CD4-positive, alpha-beta T cell (primary cell): ENCODE measurements around the gene ERP29. TPM values are rescaled to one million over a fixed set of nuclear protein-coding genes. Genes with fewer than 3 reads are reported as not detected.

Experiments used
- ATAC-seq: fragments of 200-7000 bp; cut with Tn5 transposase; one replicate; pipeline ENCODE4 v1.10.0; 2022; ENCODE audit warnings: mild to moderate bottlenecking; ENCODE audit not compliant: poor library complexity
- CTCF ChIA-PET: fragments of 350-600 bp; sonication (Branson Sonifier 250); formaldehyde crosslinking; loops from one replicate; lab custom pipeline; 2021; ENCODE audit warnings: antibody characterized with exemption, inconsistent platforms; lab: Charles Lee
- POLR2A ChIA-PET: fragments of 350-600 bp; sonication (Branson Sonifier 250); formaldehyde crosslinking; loops from one replicate; lab custom pipeline; 2021; ENCODE audit warnings: antibody characterized with exemption, inconsistent platforms; lab: Charles Lee
- DNase-seq, 14 experiments: peaks; one replicate each; pipeline ENCODE4 v3.0.0-alpha.2; 2013 to 2020; ENCODE audit warnings: mixed read lengths in 2 of 14
- H3K27ac ChIP-seq, 2 donors: one replicate each; pipeline versions ENCODE4 v1.5.1 to v1.7.0; 2013; ENCODE audit warnings: low read length in 2 of 2, low read depth in 1 of 2, mild to moderate bottlenecking in 1 of 2
- H3K27me3 ChIP-seq, 2 experiments: 1 replicate in 1 of 2; 2 replicates in 1 of 2; pipeline versions ENCODE4 v1.6.1 to v1.7.0; 2013; ENCODE audit warnings: low read length in 2 of 2, control low read depth in 1 of 2, mild to moderate bottlenecking in 1 of 2, moderate library complexity in 1 of 2; ENCODE audit not compliant: insufficient read depth in 2 of 2, control insufficient read depth in 1 of 2
- H3K36me3 ChIP-seq: one replicate; pipeline ENCODE4 v1.6.1; 2013; ENCODE audit warnings: low read length, control low read depth; ENCODE audit not compliant: insufficient read depth
- H3K4me1 ChIP-seq: one replicate; pipeline ENCODE4 v1.6.1; 2013; ENCODE audit warnings: low read length, control low read depth; ENCODE audit not compliant: insufficient read depth
- H3K4me3 ChIP-seq: one replicate; pipeline ENCODE4 v1.5.1; 2013; ENCODE audit warnings: mild to moderate bottlenecking, low read length, moderate library complexity
- H3K9me3 ChIP-seq, 2 experiments: 1 replicate in 1 of 2; 2 replicates in 1 of 2; pipeline versions ENCODE4 v1.6.1 to v1.7.0; 2013; ENCODE audit warnings: low read length in 2 of 2, mild to moderate bottlenecking in 2 of 2, control low read depth in 1 of 2, moderate library complexity in 1 of 2; ENCODE audit not compliant: control insufficient read depth in 1 of 2, insufficient read depth in 1 of 2
- H3K27ac Mint-ChIP-seq: one replicate; pipeline ENCODE4 v1.8.0; 2020; ENCODE audit warnings: mixed read lengths
- H3K27me3 Mint-ChIP-seq: one replicate; pipeline ENCODE4 v1.8.0; 2021; ENCODE audit warnings: mixed read lengths
- H3K36me3 Mint-ChIP-seq: one replicate; pipeline ENCODE4 v1.8.0; 2021; ENCODE audit warnings: low read depth, mixed read lengths
- H3K4me1 Mint-ChIP-seq: one replicate; pipeline ENCODE4 v1.8.0; 2021; ENCODE audit warnings: low read depth, mixed read lengths
- H3K4me3 Mint-ChIP-seq: one replicate; pipeline ENCODE4 v1.8.0; 2020; ENCODE audit warnings: mild to moderate bottlenecking, mixed read lengths
- H3K9me3 Mint-ChIP-seq: one replicate; pipeline ENCODE4 v1.8.0; 2020; ENCODE audit warnings: mixed read lengths
- CTCF ChIP-seq: fragments of 200-600 bp; IDR thresholded peaks from one replicate; pipeline ENCODE4 v1.8.0; 2022; ENCODE audit warnings: antibody characterized with exemption, mild to moderate bottlenecking
- intact Hi-C, 2 experiments: fragments of 100-400 bp; cut with DNase I in 1 of 2; cut with micrococcal nuclease in 1 of 2; formaldehyde crosslinking; loops; one replicate each; pipeline versions ENCODE4 v1.15.1 to v1.9.0; 2023 to 2025; cut with DNase I, micrococcal nuclease
- total RNA-seq, 174 experiments: library from RNA in 2 of 174; stranded (reverse) in 2 of 174; gene quantifications; one replicate each; pipeline ENCODE4 v1.2.3 and lab custom pipeline; 2021 to 2026

The ERP29 gene
- total RNA-seq, 2 experiments from 2014 or later, result 109 to 117 TPM

- ChIA-PET CTCF (interaction anchor here (1.1 to 4.1 kb wide), 3 partner anchors 9 to 55 kb away, joined by 3 to 31 read pairs (median 3); partner anchors contain the start of genes ERP29 and TMEM116), POLR2A (interaction anchor here (1.8 to 14.5 kb wide), 3 partner anchors 7 to 13 kb away, joined by 11 to 351 read pairs (median 40); partner anchors contain the start of genes ERP29 and TMEM116)
- Histone ChIP-seq H3K4me3 (peak overlapping the region; percentile 57), H3K27ac (peak overlapping the region; percentile 63 to 70), H3K4me1 (peaks cover 39% of the 10 kb centered on the region), H3K27me3 (no peaks in the 10 kb centered on the region), H3K9me3 (no peaks in the 10 kb centered on the region), H3K36me3 (no peaks in the 10 kb centered on the region)
- Mint-ChIP-seq H3K36me3 (no peaks in the 10 kb centered on the region), H3K27ac (peak overlapping the region; percentile 79), H3K4me3 (peak overlapping the region; percentile 83), H3K27me3 (no peaks in the 10 kb centered on the region), H3K4me1 (peaks cover 82% of the 10 kb centered on the region), H3K9me3 (no peaks in the 10 kb centered on the region)
- DNase-seq, result peak in 3 of 14 experiments; percentile 42 to 54 (median 47)
- TF ChIP-seq CTCF, result no peak
- peak; percentile 41 for ATAC-seq
- intact Hi-C loops, result loop anchor here in 1 of 2 experiments (1.0 kb wide), 1 partner anchor 8 kb away; no protein-coding TSS in a partner anchor
These were observed 12.4 kb upstream of the ERP29 start for GRCh38 chr12:112000820-112001219.

GRCh38 chr12:112001576-112001975 is 11.7 kb upstream of the ERP29 start:
- Histone ChIP-seq H3K9me3 (no peaks in the 10 kb centered on the region), H3K27me3 (no peaks in the 10 kb centered on the region), H3K4me1 (peaks cover 40% of the 10 kb centered on the region), H3K27ac (peak overlapping the region; percentile 63 to 70), H3K36me3 (no peaks in the 10 kb centered on the region), H3K4me3 (peak overlapping the region; percentile 57)
- DNase-seq (peak in 1 of 14 experiments; percentile 20), ATAC-seq (no peak)
- Mint-ChIP-seq H3K27me3 (no peaks in the 10 kb centered on the region), H3K4me3 (peak overlapping the region; percentile 83), H3K9me3 (no peaks in the 10 kb centered on the region), H3K36me3 (no peaks in the 10 kb centered on the region), H3K27ac (peak overlapping the region; percentile 79), H3K4me1 (peaks cover 83% of the 10 kb centered on the region)
- ChIA-PET POLR2A (interaction anchor here (0.6 to 14.5 kb wide), 5 partner anchors 8 to 107 kb away, joined by 3 to 351 read pairs (median 11); partner anchors contain the start of genes ERP29, NAA25 and TMEM116), CTCF (interaction anchor here (1.1 to 4.1 kb wide), 3 partner anchors 10 to 56 kb away, joined by 3 to 31 read pairs (median 3); partner anchors contain the start of genes ERP29 and TMEM116)
- TF ChIP-seq CTCF, result no peak
- intact Hi-C loops, result loop anchor here in 1 of 2 experiments (1.0 kb wide), 1 partner anchor 8 kb away; no protein-coding TSS in a partner anchor

GRCh38 chr12:112004041-112004440 is 9.2 kb upstream of the ERP29 start:
- H3K9me3 ChIP-seq, result no peaks in the 10 kb centered on the region
- no peak for TF ChIP-seq CTCF
- ATAC-seq (no peak), DNase-seq (no peak)
- H3K9me3 Mint-ChIP-seq, result no peaks in the 10 kb centered on the region
- no peaks in the 10 kb centered on the region for H3K36me3 Mint-ChIP-seq
- H3K36me3 ChIP-seq, result no peaks in the 10 kb centered on the region
- peak overlapping the region; percentile 26 for H3K27ac Mint-ChIP-seq
- no peaks in the 10 kb centered on the region for H3K27me3 ChIP-seq
- peaks cover 23% of the 10 kb centered on the region for H3K4me1 ChIP-seq
- no peak overlapping the region for H3K4me3 ChIP-seq
- no peak overlapping the region for H3K27ac ChIP-seq
- ChIA-PET CTCF (interaction anchor here (1.6 to 4.1 kb wide), 2 partner anchors 9 kb away, joined by 3 to 31 read pairs; partner anchors contain the start of genes ERP29 and TMEM116), POLR2A (interaction anchor here (4.3 to 14.5 kb wide), 2 partner anchors 10 kb away, joined by 40 to 351 read pairs; partner anchors contain the start of genes ERP29 and TMEM116)
- intact Hi-C loops, result no loop called here
- no peak overlapping the region for H3K4me3 Mint-ChIP-seq
- H3K27me3 Mint-ChIP-seq, result no peaks in the 10 kb centered on the region
- H3K4me1 Mint-ChIP-seq, result peaks cover 64% of the 10 kb centered on the region
